Stimulated activated memory B cell treated with anti-CD40 and anti-IgM and Interleukin-4, amounts not matched to agents 10 μg/mL and 1 μg/mL and 100 μg/mL, for 72 hours (primary cell): Measurements from ENCODE around the gene PNKD.
A peak's percentile ranks its signal among the peaks of the same experiment; 100 is the strongest.
"Not testable (repeated sequence)": the region's sequence is repeated elsewhere in the genome, so short reads cannot be mapped to it uniquely, and the experiment has no call there.

Experiments used
- ATAC-seq: fragments of 150-1000 bp; cut with Tn5 transposase; 2 replicates; pipeline ENCODE4 v1.10.0; 2021
- H3K27ac Mint-ChIP-seq: one replicate; pipeline ENCODE4 v1.8.0; 2022; ENCODE audit warnings: mild to moderate bottlenecking, mixed read lengths
- H3K27me3 Mint-ChIP-seq: one replicate; pipeline ENCODE4 v1.8.0; 2022; ENCODE audit warnings: mixed read lengths
- H3K36me3 Mint-ChIP-seq: one replicate; pipeline ENCODE4 v1.8.0; 2022; ENCODE audit warnings: mixed read lengths
- H3K4me1 Mint-ChIP-seq: one replicate; pipeline ENCODE4 v1.8.0; 2022; ENCODE audit warnings: mixed read lengths
- H3K4me3 Mint-ChIP-seq: one replicate; pipeline ENCODE4 v1.8.0; 2022; ENCODE audit warnings: mild to moderate bottlenecking, moderate library complexity, mixed read lengths
- H3K9me3 Mint-ChIP-seq: one replicate; pipeline ENCODE4 v1.8.0; 2022; ENCODE audit warnings: mixed read lengths

The PNKD gene

DNA sequence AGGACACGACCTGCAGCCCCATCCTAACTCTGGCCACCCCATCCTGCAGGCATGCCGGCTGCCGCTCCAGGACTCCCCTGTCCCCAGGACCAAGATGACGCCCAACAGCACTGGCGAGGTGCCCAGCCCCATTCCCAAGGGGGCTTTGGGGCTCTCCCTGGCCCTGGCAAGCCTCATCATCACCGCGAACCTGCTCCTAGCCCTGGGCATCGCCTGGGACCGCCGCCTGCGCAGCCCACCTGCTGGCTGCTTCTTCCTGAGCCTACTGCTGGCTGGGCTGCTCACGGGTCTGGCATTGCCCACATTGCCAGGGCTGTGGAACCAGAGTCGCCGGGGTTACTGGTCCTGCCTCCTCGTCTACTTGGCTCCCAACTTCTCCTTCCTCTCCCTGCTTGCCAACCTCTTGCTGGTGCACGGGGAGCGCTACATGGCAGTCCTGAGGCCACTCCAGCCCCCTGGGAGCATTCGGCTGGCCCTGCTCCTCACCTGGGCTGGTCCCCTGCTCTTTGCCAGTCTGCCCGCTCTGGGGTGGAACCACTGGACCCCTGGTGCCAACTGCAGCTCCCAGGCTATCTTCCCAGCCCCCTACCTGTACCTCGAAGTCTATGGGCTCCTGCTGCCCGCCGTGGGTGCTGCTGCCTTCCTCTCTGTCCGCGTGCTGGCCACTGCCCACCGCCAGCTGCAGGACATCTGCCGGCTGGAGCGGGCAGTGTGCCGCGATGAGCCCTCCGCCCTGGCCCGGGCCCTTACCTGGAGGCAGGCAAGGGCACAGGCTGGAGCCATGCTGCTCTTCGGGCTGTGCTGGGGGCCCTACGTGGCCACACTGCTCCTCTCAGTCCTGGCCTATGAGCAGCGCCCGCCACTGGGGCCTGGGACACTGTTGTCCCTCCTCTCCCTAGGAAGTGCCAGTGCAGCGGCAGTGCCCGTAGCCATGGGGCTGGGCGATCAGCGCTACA lies 7.4 kb upstream of the PNKD start:
- Mint-ChIP-seq H3K4me3 (no peak overlapping the region), H3K27me3 (no peaks in the 10 kb centered on the region), H3K4me1 (peaks cover 94% of the 10 kb centered on the region), H3K27ac (peak overlapping the region; percentile 57), H3K36me3 (peaks cover 51% of the 10 kb centered on the region), H3K9me3 (no peaks in the 10 kb centered on the region)
- no peak for ATAC-seq

DNA sequence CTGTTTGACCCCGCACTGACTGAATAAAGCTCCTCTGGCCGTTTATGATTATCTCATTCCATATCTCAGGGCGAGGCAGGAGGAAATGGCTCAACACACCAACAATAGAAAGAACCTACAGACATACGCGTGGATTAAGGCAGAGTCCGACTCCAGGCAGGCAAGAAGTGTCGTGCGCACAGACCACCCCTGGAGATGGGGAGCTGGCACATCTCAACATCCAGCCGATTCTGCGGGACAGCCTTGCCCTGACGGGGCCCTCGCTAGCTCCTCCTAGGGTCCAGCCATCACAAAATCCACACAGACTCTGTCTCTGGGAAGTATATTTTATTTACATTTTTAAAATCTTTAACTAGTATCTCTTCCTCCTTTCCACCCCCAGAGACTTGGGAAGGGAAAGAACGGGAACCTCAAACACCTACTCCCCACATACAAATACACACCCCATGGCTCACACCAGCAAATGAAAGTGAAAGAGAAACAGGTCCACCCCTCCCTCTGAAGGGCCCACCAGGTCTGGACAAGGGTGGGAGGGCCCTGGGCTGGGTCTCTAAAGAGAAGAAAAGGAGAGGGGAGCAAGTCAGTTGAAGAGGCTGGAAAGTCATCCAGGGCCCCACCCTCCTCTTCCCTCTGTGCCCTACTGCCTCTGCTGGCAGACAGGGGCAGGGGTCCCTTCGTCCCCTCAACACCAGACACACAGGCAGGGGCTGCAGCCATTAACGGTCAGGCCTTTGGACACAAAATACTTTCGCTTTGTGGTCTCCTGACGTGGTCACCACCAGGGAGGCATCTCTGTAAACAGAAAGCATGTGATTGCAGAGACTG lies 6.3 kb upstream of the PNKD start:
- peaks cover 51% of the 10 kb centered on the region for H3K36me3 Mint-ChIP-seq
- H3K4me3 Mint-ChIP-seq, result no peak overlapping the region
- no peaks in the 10 kb centered on the region for H3K27me3 Mint-ChIP-seq
- no peak for ATAC-seq
- peak overlapping the region; percentile 57 for H3K27ac Mint-ChIP-seq
- H3K4me1 Mint-ChIP-seq, result peaks cover 89% of the 10 kb centered on the region
- no peaks in the 10 kb centered on the region for H3K9me3 Mint-ChIP-seq

DNA sequence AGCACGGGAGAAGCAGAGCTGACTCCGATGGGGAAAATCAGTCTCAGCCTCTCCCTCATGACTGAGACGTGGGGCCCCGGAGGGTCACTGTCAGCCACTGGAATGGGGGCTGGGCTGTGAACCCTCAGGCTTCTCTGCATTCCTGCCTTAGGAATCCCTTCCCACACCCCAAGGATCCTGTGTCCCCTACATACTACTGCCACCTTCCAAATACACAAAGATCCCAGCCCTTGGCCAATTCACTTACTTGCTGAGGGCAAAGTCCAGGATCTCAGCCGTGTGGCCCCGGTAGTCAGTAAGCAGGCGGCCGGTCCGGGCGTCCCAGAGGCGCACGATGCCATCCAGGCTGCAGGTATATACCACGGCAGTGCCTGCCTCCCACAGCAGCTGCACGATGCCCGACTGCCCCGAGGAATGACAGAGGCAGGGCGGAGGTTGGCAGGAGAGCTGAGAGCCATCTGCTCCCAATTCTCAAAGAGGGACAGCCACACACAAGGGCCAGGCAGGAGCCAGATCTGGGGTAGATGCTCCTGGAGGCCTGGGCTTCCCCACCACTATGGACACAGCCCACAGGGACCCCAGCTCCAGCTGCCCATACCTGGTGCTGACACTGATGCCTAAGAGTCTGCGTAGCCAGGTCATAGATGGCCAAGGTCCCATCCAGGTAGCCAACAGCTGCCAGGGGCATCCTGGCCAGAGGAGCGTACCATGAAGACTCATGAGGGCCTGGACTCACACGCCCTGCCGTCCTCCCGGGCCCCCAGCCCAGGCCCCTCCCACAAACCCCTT lies 5.4 kb upstream of the PNKD start:
- ATAC-seq, result no peak
- peaks cover 86% of the 10 kb centered on the region for H3K4me1 Mint-ChIP-seq
- peak overlapping the region; percentile 22 for H3K27ac Mint-ChIP-seq
- H3K27me3 Mint-ChIP-seq, result no peaks in the 10 kb centered on the region
- no peak overlapping the region for H3K4me3 Mint-ChIP-seq
- H3K9me3 Mint-ChIP-seq, result no peaks in the 10 kb centered on the region
- peaks cover 51% of the 10 kb centered on the region for H3K36me3 Mint-ChIP-seq

DNA sequence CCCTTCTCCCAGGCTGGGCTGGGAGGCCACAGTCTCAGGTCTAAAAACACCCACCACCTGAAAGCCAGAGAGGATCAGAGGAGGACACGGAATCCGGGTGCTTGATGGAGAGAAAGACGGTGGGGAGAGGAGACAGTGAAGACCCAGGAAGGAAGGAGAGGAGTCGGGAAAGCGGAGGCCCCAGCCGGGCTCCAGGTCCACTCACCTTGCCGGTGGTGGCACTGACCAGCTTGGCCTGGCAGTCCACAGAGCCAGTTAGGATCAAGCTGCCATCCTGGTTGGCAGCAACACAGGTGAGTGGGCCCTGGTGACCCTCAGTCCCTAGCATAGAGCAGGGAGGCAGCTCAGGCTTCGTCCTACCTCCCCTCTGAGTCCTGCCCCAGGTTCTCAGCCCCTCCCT lies 4.7 kb upstream of the PNKD start:
- Mint-ChIP-seq H3K36me3 (peaks cover 51% of the 10 kb centered on the region), H3K27ac (peak overlapping the region; percentile 22), H3K9me3 (no peaks in the 10 kb centered on the region), H3K4me3 (no peak overlapping the region), H3K4me1 (peaks cover 80% of the 10 kb centered on the region), H3K27me3 (no peaks in the 10 kb centered on the region)
- ATAC-seq, result no peak

- ATAC-seq, result no peak
- Mint-ChIP-seq H3K36me3 (peaks cover 51% of the 10 kb centered on the region), H3K27me3 (no peaks in the 10 kb centered on the region), H3K27ac (no peak overlapping the region), H3K4me1 (peaks cover 79% of the 10 kb centered on the region), H3K9me3 (no peaks in the 10 kb centered on the region), H3K4me3 (no peak overlapping the region)
Measured at GRCh38 chr2:218266316-218266979, 3.9 kb upstream of the PNKD start.

DNA sequence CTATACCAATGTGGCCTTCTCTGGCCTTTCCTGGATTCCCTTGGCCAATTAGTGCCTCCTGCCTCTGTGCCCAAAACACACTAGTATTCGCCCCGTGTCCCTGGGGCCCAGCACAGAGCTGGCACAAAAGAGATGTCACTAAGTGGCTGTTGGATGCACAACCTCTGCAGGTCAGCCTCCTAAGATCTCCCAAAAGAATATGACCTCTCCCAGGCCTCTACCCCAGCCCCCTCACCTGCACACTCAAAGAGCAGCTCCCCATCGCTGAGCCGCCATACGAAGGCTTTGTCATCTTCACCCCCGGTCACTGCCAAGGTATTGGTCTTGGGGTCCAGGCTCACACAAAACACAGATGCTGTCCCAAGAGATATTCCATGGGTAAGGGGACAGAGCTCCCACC lies 3.1 kb upstream of the PNKD start:
- ATAC-seq, result no peak
- Mint-ChIP-seq H3K9me3 (no peaks in the 10 kb centered on the region), H3K27me3 (no peaks in the 10 kb centered on the region), H3K4me3 (no peak overlapping the region), H3K36me3 (peaks cover 51% of the 10 kb centered on the region), H3K4me1 (peaks cover 79% of the 10 kb centered on the region), H3K27ac (no peak overlapping the region)

DNA sequence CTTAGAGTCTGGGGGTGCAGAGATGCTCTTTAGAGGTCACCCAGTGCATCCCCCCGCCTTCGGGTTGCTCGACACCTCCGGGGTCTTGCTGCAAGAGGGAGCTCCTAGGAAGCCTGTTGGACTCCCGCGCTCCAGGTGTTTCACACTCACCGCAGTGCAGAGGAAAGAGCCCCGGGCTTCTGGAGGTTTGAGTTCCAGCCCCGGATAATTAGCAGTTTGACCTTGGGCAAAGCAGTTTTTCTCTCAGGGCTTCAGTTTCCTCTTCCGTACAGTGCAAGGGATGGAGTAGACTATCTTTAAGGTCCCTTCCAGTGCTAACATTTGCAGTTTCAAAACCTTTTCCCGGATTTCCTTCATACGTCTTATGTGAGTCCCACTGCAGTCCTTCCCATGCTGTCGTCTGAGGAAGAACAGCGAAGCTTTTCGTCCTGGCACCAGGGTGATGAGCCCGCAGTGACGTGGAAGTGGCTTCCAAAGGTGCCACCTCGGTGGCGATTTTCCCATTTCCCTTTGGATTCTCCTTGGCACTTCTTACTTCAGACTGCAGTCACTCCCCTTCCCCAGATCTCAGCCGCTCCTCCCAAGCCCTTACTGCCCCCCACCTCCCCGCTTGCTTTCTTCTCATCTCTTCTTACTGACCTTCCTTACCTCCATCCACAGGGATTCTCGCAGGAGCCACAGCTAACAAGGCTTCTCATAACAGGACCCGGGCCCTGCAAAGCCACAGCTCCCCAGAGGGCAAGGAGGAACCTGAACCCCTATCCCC lies 585 bp downstream of the PNKD start:
- Mint-ChIP-seq H3K4me1 (peaks cover 70% of the 10 kb centered on the region), H3K9me3 (no peaks in the 10 kb centered on the region), H3K36me3 (peaks cover 43% of the 10 kb centered on the region), H3K27ac (peak overlapping the region; percentile 78), H3K27me3 (no peaks in the 10 kb centered on the region), H3K4me3 (peak overlapping the region; percentile 90)
- ATAC-seq, result no peak

DNA sequence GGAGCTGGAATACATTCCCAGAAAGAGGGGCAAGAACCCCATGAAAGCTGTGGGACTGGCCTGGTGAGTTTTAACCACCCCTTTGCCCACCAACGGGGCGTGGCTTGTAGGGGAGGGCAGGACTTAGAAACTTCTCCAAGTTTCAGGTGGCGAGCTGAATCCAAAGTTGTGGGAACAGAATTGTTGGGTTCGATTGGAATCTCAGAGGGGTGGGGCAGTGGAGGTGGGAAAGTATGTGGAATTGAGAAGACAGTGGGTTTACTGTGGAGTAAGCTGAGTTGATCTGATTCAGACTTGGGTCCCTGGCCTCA lies 1.1 kb downstream of the PNKD start:
- Mint-ChIP-seq H3K36me3 (peaks cover 44% of the 10 kb centered on the region), H3K27ac (peak overlapping the region; percentile 78), H3K4me1 (peaks cover 69% of the 10 kb centered on the region), H3K27me3 (no peaks in the 10 kb centered on the region), H3K9me3 (no peaks in the 10 kb centered on the region), H3K4me3 (peak overlapping the region; percentile 90)
- ATAC-seq, result no peak

DNA sequence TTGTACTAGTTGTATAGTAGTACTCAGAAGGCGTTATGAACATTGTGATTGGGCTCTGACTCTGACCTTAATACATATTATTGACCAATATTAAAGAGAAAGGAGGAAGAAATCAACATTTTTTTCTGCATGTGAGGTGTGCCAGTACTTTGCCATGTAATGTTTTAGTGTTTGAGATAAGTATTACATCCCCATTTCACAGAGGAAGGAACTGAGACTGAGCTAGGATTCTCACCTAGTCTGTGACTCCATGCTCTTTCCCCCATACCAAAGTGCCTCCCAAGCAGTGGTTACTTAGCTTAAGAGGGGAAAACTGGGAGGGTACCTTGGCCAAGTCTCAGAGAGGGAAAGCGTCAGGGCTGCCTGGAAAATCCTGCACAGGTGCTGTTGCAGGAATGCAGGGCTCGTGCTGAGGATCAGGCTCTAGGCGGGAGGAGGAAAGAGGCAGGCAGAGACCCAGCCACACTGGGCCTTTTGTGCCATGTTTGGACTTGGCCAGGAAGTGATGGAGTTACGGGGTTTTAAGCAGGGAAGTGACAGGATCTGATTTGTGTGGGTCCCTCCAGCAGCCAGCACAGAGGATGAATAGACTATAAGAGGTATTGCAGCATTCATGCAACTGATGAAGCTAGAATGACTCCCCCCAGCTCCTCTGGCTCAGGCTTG lies 1.7 kb downstream of the PNKD start:
- peaks cover 69% of the 10 kb centered on the region for H3K4me1 Mint-ChIP-seq
- no peaks in the 10 kb centered on the region for H3K9me3 Mint-ChIP-seq
- ATAC-seq, result no peak
- no peaks in the 10 kb centered on the region for H3K27me3 Mint-ChIP-seq
- H3K27ac Mint-ChIP-seq, result peak overlapping the region; percentile 78
- peaks cover 44% of the 10 kb centered on the region for H3K36me3 Mint-ChIP-seq
- H3K4me3 Mint-ChIP-seq, result peak overlapping the region; percentile 90

- Mint-ChIP-seq H3K4me3 (peak overlapping the region; percentile 32), H3K36me3 (peaks cover 44% of the 10 kb centered on the region), H3K4me1 (peaks cover 68% of the 10 kb centered on the region), H3K27ac (peak overlapping the region; percentile 78), H3K9me3 (no peaks in the 10 kb centered on the region), H3K27me3 (no peaks in the 10 kb centered on the region)
- ATAC-seq, result peak; percentile 72
Measured at GRCh38 chr2:218272531-218273212, 2.4 kb downstream of the PNKD start.

DNA sequence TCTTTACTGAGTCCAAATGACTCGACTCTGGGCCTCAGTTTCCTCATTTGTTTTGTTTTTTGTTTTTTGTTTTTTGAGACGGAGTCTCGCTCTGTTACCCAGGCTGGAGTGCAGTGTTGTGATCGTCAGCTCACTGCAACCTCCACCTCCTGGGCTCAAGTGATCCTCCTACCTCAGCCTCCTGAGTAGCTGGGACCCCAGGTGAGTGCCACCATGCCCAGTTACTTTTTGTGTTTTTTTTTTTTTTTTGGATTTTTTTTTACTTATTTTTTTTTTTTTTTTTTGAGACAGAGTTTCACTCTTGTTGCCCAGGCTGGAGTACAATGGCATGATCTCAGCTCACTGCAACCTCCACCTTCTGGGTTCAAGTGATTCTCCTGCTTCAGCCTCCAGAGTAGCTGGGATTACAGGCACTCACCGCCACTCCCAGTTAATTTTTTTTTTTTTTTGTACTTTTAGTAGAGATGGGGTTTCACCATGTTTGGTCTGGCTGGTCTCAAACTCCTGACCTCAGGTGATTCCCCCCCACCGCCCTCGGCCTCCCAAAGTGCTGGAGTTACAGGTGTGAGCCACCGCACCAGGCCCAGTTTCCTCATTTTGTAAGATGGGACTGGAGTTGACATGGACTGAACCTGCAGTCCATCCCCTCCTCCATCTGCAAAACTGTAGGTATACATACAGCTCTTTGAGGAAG lies 3.0 kb downstream of the PNKD start:
- H3K27ac Mint-ChIP-seq, result peak overlapping the region; percentile 78
- H3K27me3 Mint-ChIP-seq, H3K4me3 Mint-ChIP-seq, ATAC-seq, H3K9me3 Mint-ChIP-seq: not testable (repeated sequence)
- peaks cover 46% of the 10 kb centered on the region for H3K36me3 Mint-ChIP-seq
- H3K4me1 Mint-ChIP-seq, result peaks cover 67% of the 10 kb centered on the region

DNA sequence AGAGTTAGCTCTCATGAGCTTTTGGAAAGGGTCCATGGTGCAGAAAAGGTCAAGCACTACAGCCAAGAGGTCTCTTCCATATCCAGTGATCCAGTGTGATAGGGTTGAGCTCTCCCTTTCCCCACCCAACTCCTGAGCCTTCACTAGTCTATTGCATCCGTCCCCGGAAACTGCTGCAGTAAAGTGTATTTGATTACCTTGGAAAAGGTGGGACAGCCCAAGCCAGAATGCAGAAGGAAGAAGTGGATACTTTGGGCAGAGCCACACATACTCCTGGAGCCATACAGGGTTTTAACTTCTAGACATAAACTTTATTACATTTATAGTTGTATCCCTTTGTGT lies 3.6 kb downstream of the PNKD start:
- no peaks in the 10 kb centered on the region for H3K27me3 Mint-ChIP-seq
- peaks cover 66% of the 10 kb centered on the region for H3K4me1 Mint-ChIP-seq
- H3K27ac Mint-ChIP-seq, result peak overlapping the region; percentile 78
- no peak overlapping the region for H3K4me3 Mint-ChIP-seq
- ATAC-seq, result no peak
- H3K36me3 Mint-ChIP-seq, result peaks cover 49% of the 10 kb centered on the region
- no peaks in the 10 kb centered on the region for H3K9me3 Mint-ChIP-seq

DNA sequence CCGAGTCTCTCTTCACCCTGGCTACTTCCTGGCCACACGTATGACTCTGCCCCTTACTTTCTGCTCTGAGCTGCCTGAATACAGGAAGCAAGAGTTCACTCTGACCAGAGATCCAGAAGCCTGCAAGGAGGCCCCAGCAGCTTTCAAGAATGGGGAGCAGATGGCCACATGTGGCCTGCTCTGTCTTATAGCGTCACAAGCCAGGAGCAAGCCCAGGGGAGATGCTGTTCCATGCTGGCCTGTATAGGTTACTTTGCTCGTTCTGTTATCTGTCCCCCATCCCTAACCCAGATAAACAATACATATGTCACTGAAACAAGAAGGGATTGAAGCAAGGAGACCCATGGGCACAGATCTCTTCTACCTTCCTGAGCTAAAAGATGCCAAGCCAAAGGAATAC lies 4.3 kb downstream of the PNKD start:
- Mint-ChIP-seq H3K27ac (peak overlapping the region; percentile 78), H3K27me3 (no peaks in the 10 kb centered on the region), H3K9me3 (no peaks in the 10 kb centered on the region), H3K4me3 (no peak overlapping the region), H3K4me1 (peaks cover 66% of the 10 kb centered on the region), H3K36me3 (peaks cover 56% of the 10 kb centered on the region)
- ATAC-seq, result no peak
